Heart left ventricle (tissue), 16 donors: ENCODE measurements around the gene SCOC. TPM values are rescaled to one million over a fixed set of nuclear protein-coding genes. Genes with fewer than 3 reads are reported as not detected.

Experiments
- ATAC-seq, 4 donors: fragments of 200-7000 bp; cut with Tn5 transposase; one replicate each; pipeline ENCODE4 v1.9.1; 2020 to 2022; ENCODE audit warnings: moderate library complexity in 4 of 4, mild to moderate bottlenecking in 3 of 4, moderate number of reproducible peaks in 1 of 4
- DNase-seq, 5 donors: peaks; one replicate each; pipeline ENCODE4 v3.0.0-alpha.2; 2020
- H3K27ac ChIP-seq, 12 donors: fragments of 200-600 bp; sonication (generic) in 4 of 12; one replicate each; pipeline versions ENCODE4 v1.5.0 to v1.8.0; 2016 to 2022; ENCODE audit warnings: mild to moderate bottlenecking in 2 of 12
- H3K27me3 ChIP-seq, 9 donors: fragments of 200-600 bp; sonication (generic) in 2 of 9; one replicate each; pipeline versions ENCODE4 v1.5.1 to v1.8.0; 2016 to 2022; ENCODE audit warnings: mild to moderate bottlenecking in 3 of 9
- H3K36me3 ChIP-seq, 9 donors: fragments of 200-600 bp; sonication (generic) in 2 of 9; one replicate each; pipeline versions ENCODE4 v1.5.0 to v1.8.0; 2018 to 2022; ENCODE audit warnings: mild to moderate bottlenecking in 2 of 9
- H3K4me1 ChIP-seq, 12 donors: fragments of 200-600 bp; sonication (generic) in 4 of 12; one replicate each; pipeline versions ENCODE4 v1.5.0 to v1.8.0; 2016 to 2022; ENCODE audit warnings: mild to moderate bottlenecking in 3 of 12
- H3K4me3 ChIP-seq, 12 donors: fragments of 200-600 bp; sonication (generic) in 4 of 12; one replicate each; pipeline versions ENCODE4 v1.5.0 to v1.8.0; 2017 to 2022; ENCODE audit warnings: mild to moderate bottlenecking in 9 of 12, moderate library complexity in 4 of 12
- H3K9me3 ChIP-seq, 12 donors: fragments of 200-600 bp; sonication (generic) in 4 of 12; one replicate each; pipeline versions ENCODE4 v1.5.0 to v1.8.0; 2016 to 2022; ENCODE audit warnings: mild to moderate bottlenecking in 1 of 12
- POLR2A ChIP-seq, 2 donors: fragments of 450-650 bp; IDR thresholded peaks; one replicate each; pipeline ENCODE4 v1.6.1; 2017; ENCODE audit warnings: antibody characterized with exemption in 2 of 2, mild to moderate bottlenecking in 2 of 2, moderate library complexity in 2 of 2
- WGBS, 4 donors: extraction: QIAGEN DNeasy Blood & Tissue Kit in 2 of 4; methylation state at CpG; one replicate each; pipeline versions ENCODE4 v1.1.5 to v1.1.7; 2013 to 2018; 5-methylcytosine and 5-hydroxymethylcytosine counted together
- intact Hi-C, 10 donors: fragments of 100-400 bp; cut with DNase I; formaldehyde crosslinking; loops; one replicate each; pipeline versions ENCODE4 v1.11.1 to v1.14.2; 2022
- polyA plus RNA-seq, 2 donors: library from polyadenylated mRNA; stranded (reverse); fragments of 200-250 nt; gene quantifications; one replicate each; pipeline ENCODE4 v1.2.3, GENCODE V29; 2013
- total RNA-seq, 9 donors: library from RNA; depleted of rRNA in 2 of 9; stranded (reverse); fragments of >200 nt in 2 of 9; fragmentation: NEBNext Ultra II Directional in 3 of 9; extraction: Animal tissue kit (Norgen Biotek cat#: 25700) in 3 of 9; gene quantifications; one replicate each; pipeline versions ENCODE4 v1.1.0 to v1.2.4, GENCODE V29; 2016 to 2023
- TF ChIP-seq, protein P1 (sequence below), 12 donors: fragments of 200-600 bp; sonication (generic) in 4 of 12; IDR thresholded peaks; one replicate each; pipeline versions ENCODE4 v1.5.0 to v1.8.0; 2018 to 2022; ENCODE audit warnings: antibody characterized with exemption in 12 of 12, mild to moderate bottlenecking in 5 of 12
- donor health status: ischemic (EF 13 %, LVEDD 7.1; RV severe dilation, severe dysfunction).
- donor health status: healthy with polysubstance abuse.
- donor health status: DM: no; HTN: yes; CAD: no.
- donor health status: DM: no; HTN: no; CAD: no.
- donor health status: ischemic (EF 25% LVEDD 6.9; RV normal size, moderate dysfunction).
- donor health status: ischemic (EF 25% LVEDD 5.7; RV mildly dilated, moderate dysfunction).
- donor health status: healthy.
- donor health status: DM: yes; HTN: yes; CAD: no.
- donor health status: ischemic (EF 35%, LVEDD 5.7; RV mildly dilated, moderate dysfunction).
- donor health status: nonischemic (EF 11% LVEDD 7.7; RV severe dilation, severe dysfunction).
- donor health status: DM: yes; HTN: yes; CAD: no.
- donor health status: PGD.
- donor health status: ischemic (EF 29% LVEDD 5.4; RV normal size, mild dysfunction).
- donor health status: nonischemic (EF 23%, LVEDD 6.1; RV moderate dilation, normal function).

SCOC gene
- total and polyA plus RNA-seq, 11 donors = 49.1 to 87.1 (median 70.3) TPM

- no peaks in the 10 kb centered on the region for H3K27me3 ChIP-seq
- 52 to 66% (median 62%) methylated on average over 1 of the region's 1 CpG for WGBS, 4 donors
- peaks cover 0 to 7% (median 0%) of the 10 kb centered on the region in 12 donors for H3K4me1 ChIP-seq
- DNase-seq = no peak
- TF ChIP-seq POLR2A (IDR thresholded peaks at IDR 0.05) = no peak
- TF ChIP-seq, protein P1, sequence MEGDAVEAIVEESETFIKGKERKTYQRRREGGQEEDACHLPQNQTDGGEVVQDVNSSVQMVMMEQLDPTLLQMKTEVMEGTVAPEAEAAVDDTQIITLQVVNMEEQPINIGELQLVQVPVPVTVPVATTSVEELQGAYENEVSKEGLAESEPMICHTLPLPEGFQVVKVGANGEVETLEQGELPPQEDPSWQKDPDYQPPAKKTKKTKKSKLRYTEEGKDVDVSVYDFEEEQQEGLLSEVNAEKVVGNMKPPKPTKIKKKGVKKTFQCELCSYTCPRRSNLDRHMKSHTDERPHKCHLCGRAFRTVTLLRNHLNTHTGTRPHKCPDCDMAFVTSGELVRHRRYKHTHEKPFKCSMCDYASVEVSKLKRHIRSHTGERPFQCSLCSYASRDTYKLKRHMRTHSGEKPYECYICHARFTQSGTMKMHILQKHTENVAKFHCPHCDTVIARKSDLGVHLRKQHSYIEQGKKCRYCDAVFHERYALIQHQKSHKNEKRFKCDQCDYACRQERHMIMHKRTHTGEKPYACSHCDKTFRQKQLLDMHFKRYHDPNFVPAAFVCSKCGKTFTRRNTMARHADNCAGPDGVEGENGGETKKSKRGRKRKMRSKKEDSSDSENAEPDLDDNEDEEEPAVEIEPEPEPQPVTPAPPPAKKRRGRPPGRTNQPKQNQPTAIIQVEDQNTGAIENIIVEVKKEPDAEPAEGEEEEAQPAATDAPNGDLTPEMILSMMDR (IDR thresholded peaks at IDR 0.05) = no peak
- H3K36me3 ChIP-seq = no peaks in the 10 kb centered on the region
- no peak for ATAC-seq
- no peaks in the 10 kb centered on the region for H3K9me3 ChIP-seq
- H3K4me3 ChIP-seq = no peak overlapping the region
- no peak overlapping the region for H3K27ac ChIP-seq
- intact Hi-C loops = loop anchor here in 1 of 10 donors (5.0 kb wide), 1 partner anchor 599 kb away; no protein-coding TSS in a partner anchor
These were observed 42.2 kb upstream of the SCOC start for GRCh38 chr4:140331245-140331644.

- intact Hi-C loops = loop anchor here in 1 of 10 donors (5.0 kb wide), 1 partner anchor 600 kb away; no protein-coding TSS in a partner anchor
- H3K4me1 ChIP-seq = peaks cover 0 to 7% (median 0%) of the 10 kb centered on the region in 12 donors
- no peaks in the 10 kb centered on the region for H3K36me3 ChIP-seq
- WGBS, 4 donors = 85 to 95% (median 90%) methylated on average over 5 of the region's 5 CpGs
- ATAC-seq = no peak
- H3K27me3 ChIP-seq = no peaks in the 10 kb centered on the region
- DNase-seq = no peak
- no peak overlapping the region for H3K27ac ChIP-seq
- no peak overlapping the region for H3K4me3 ChIP-seq
- no peaks in the 10 kb centered on the region for H3K9me3 ChIP-seq
- TF ChIP-seq POLR2A (IDR thresholded peaks at IDR 0.05) = no peak
- TF ChIP-seq, protein P1 (IDR thresholded peaks at IDR 0.05) = no peak
These were observed 41.6 kb upstream of the SCOC start for GRCh38 chr4:140331876-140332275.

- intact Hi-C loops = loop anchor here in 1 of 10 donors (5.0 kb wide), 1 partner anchor 600 kb away; no protein-coding TSS in a partner anchor
- no peaks in the 10 kb centered on the region for H3K9me3 ChIP-seq
- H3K27ac ChIP-seq = no peak overlapping the region
- no peaks in the 10 kb centered on the region for H3K36me3 ChIP-seq
- no peaks in the 10 kb centered on the region for H3K27me3 ChIP-seq
- no peak for DNase-seq
- H3K4me3 ChIP-seq = no peak overlapping the region
- TF ChIP-seq POLR2A (IDR thresholded peaks at IDR 0.05) = no peak
- TF ChIP-seq, protein P1 (IDR thresholded peaks at IDR 0.05) = no peak
- H3K4me1 ChIP-seq = peaks cover 0 to 7% (median 0%) of the 10 kb centered on the region in 12 donors
- WGBS, 4 donors = 87 to 92% (median 89%) methylated on average over 2 of the region's 2 CpGs
- ATAC-seq = no peak
These were observed 40.7 kb upstream of the SCOC start for GRCh38 chr4:140332734-140333133.

GRCh38 chr4:140333523-140333922 is 39.9 kb upstream of the SCOC start:
- peaks cover 0 to 7% (median 0%) of the 10 kb centered on the region in 12 donors for H3K4me1 ChIP-seq
- DNase-seq (no peak), ATAC-seq (no peak)
- H3K4me3 ChIP-seq = no peak overlapping the region
- H3K27ac ChIP-seq = no peak overlapping the region
- no peaks in the 10 kb centered on the region for H3K9me3 ChIP-seq
- no peaks in the 10 kb centered on the region for H3K36me3 ChIP-seq
- TF ChIP-seq POLR2A (IDR thresholded peaks at IDR 0.05) = no peak
- TF ChIP-seq, protein P1 (IDR thresholded peaks at IDR 0.05) = no peak
- intact Hi-C loops = loop anchor here in 1 of 10 donors (5.0 kb wide), 1 partner anchor 601 kb away; no protein-coding TSS in a partner anchor
- H3K27me3 ChIP-seq = no peaks in the 10 kb centered on the region
